Measurements from ENCODE around the gene TMPRSS3.

DNA sequence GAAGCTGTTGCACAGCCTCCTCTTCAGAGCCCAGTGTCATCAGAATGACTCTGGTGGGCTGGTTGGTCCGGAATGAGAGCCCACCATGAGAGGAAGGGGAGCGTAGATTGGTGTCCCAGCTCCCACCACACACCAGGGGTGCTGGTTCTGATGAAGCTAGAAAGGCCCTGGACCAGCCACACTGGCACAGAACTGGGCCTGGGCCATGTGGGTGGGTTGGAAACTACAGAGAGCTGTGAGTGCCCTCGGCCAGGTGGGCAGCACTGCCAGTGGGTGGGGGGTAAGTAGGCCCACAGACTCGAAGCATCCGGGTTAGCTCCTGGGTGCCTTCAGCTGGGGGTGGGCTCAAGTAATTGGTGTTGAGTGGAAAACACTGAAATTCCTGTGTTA lies 17.9 kb downstream of the TMPRSS3 start:
- TF ChIP-seq, protein P1, sequence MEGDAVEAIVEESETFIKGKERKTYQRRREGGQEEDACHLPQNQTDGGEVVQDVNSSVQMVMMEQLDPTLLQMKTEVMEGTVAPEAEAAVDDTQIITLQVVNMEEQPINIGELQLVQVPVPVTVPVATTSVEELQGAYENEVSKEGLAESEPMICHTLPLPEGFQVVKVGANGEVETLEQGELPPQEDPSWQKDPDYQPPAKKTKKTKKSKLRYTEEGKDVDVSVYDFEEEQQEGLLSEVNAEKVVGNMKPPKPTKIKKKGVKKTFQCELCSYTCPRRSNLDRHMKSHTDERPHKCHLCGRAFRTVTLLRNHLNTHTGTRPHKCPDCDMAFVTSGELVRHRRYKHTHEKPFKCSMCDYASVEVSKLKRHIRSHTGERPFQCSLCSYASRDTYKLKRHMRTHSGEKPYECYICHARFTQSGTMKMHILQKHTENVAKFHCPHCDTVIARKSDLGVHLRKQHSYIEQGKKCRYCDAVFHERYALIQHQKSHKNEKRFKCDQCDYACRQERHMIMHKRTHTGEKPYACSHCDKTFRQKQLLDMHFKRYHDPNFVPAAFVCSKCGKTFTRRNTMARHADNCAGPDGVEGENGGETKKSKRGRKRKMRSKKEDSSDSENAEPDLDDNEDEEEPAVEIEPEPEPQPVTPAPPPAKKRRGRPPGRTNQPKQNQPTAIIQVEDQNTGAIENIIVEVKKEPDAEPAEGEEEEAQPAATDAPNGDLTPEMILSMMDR (IDR thresholded peaks at IDR 0.05), result no peak
- TF ChIP-seq ZFX (IDR thresholded peaks at IDR 0.05; ENCODE audit: borderline replicate concordance), result no peak

All from 22Rv1 (cell line).